NCI-H2081 (cell line): ENCODE results near the gene SKP1.

ENCODE experiments used
- DNase-seq, 2 experiments: peaks; one replicate each; lab custom pipeline; 2025; lab: John Stamatoyannopoulos, UW

Gene SKP1

DNA sequence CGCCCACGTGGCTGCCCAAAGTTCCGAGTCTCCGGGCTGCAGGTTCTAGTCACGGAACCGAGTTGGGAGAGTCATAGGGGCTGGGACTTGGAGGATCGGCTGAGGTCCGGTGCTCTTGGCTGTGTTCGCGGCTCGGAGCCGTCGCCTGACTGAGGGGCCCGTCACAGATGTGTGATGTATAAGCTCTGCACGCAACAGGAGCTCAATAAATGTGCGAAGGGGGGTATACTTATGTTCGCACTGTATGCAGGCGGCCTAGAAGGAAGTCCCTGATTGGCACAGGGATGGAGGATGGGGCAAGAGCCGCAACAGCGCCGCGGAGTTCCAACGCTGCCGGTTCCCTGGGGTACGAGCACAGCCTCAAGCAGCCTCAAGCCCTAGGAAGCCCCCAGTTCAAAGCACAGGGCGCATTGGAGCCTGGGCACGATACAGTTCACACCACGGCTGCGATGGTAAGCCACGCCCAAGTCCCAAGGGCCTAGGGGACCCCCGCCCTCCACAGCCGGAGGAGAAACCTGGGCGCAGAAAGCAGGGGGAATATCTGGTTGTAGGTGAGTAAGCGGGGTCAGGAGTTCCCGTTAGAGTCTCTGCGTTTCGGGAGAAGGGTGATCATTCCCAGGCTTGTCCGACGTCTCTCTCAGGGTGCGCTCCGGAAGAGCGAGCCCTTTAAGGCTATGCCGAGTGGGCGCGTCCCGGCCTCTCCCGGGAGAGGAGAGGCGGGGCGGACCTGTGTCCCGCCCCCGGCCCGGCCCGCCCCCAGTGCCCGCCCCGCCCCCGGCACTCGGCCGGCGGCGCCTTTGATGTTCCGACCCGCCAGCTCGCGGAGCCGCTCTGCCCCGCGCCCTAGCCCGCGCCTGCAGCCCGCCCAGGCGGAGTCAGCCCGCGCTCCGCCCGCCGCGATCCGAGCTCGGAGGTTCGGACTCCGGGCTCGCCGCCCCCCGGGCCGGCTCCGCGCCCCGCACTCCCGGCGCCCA lies 62.6 kb downstream of the SKP1 start, which contains the start of gene TCF7:
Gene TCF7, plus strand, starts transcription at position 780 of the 974 bp plus-strand sequence. CDS start 226 bp downstream, outside the sequence.
- peak; percentile 55 to 57 for DNase-seq

GRCh38 chr5:134113363-134113889 lies 63.3 kb downstream of the SKP1 start:
- DNase-seq: no peak

DNA sequence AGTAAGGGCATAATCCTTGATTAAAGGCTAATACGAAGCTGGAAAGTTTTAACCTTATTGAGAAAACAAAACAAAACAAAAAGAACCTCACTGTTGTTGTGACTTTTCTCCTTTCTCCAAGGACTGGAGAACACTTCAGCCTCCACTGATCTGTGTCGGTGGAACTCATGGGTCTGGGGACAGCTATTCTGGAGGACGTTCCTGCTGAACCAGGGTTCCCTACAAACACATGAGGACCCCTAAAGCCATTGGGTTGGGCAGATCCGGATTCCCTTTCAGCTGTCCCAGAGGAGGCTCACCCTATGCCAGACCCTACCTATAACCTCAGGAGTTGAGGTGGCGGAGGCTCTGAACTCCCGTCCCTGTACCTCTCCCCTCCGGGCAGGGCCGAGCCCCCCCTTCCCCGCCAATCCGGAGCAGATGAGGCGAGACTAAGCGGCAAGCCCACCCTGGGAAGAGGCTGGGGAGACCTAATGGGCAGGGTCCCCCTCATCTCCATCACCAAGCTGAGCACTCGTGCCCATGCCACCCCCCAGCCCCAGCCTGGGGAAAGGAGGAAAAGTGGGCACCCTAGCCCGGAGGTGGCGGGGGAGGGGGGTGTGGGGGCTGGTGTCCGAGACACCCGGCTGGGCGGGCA lies 63.9 kb downstream of the SKP1 start:
- no peak for DNase-seq

DNA sequence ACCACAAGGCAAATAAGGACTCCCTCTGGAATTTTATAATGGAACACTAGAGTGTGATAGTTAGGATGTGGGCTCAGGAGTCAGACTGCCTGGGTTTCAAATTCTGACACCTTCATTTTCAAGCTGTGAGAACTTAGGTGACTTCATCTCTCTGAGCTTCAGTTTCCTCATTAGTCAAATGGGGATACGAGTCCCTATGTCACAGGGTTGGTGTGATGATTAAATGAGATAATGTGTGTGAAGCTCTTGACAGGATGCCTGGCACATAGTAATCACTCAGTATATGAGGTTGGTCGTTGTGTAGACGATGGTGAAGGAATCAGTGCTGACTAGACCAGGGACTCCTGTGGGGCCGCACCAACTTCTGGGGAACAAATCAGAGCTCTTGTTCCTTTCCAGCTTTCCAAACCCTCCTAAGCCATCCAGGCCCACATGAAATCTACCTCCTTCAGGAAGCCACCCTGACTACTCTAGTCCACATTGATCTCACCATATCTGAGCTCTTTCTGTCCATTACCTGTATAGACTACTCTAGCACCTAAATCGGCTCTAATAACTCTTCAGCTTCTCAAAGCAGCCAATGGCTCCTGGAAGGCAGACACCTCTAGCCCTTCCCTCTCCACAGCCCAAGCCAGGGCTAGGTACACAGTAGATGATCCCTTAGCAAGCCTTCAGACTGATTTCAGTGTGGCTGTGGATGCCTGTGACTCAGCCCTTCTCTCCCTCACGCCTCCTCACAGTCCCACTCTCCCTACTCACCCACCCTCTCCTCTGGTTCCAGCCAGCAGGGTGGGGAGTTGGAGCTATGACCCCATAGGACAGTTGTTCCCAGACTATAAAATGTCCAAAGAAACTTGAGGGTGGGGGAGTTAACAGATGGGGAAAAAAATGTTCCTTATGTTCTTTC lies 64.8 kb downstream of the SKP1 start:
- DNase-seq: no peak

- DNase-seq: no peak
Observed at GRCh38 chr5:134110382-134110781, 66.4 kb downstream of the SKP1 start.

- DNase-seq: no peak
Observed at GRCh38 chr5:134107779-134108178, 69.0 kb downstream of the SKP1 start.

- no peak for DNase-seq
Observed at GRCh38 chr5:134106991-134107701, 69.6 kb downstream of the SKP1 start.

DNA sequence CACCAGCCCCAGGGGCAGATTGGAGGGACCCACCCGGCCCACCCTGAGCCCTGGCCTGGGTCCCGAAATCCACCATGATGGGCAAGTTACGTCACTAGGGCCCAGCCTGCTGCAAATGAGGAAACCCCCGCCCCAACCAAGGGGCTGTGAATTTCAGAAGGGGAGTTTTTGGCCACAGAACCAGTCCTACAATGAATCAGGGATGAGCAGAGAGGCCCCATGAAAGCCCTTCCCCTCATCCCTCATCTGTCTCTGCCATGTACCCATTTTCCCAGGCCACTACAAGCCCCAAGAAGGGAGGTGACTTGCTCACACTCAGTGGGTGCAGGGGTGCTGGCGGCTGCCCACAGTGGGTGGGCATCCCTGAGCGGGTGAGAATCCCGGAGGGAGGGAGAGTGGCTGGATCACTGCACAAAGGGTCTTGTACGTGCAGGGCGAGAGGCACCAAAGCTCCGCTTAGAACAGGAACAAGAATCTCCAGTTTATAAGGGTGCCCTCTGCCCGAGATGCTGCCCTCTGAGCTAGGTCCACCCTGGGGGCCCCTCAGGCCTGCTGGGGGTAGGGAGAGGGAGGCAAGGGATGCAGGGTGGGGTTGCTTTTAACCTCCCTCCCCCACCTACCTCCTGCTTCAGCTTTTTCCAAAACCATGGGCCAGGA lies 72.6 kb downstream of the SKP1 start:
- no peak for DNase-seq

GRCh38 chr5:134103397-134103796 lies 73.4 kb downstream of the SKP1 start:
- DNase-seq: no peak

DNA sequence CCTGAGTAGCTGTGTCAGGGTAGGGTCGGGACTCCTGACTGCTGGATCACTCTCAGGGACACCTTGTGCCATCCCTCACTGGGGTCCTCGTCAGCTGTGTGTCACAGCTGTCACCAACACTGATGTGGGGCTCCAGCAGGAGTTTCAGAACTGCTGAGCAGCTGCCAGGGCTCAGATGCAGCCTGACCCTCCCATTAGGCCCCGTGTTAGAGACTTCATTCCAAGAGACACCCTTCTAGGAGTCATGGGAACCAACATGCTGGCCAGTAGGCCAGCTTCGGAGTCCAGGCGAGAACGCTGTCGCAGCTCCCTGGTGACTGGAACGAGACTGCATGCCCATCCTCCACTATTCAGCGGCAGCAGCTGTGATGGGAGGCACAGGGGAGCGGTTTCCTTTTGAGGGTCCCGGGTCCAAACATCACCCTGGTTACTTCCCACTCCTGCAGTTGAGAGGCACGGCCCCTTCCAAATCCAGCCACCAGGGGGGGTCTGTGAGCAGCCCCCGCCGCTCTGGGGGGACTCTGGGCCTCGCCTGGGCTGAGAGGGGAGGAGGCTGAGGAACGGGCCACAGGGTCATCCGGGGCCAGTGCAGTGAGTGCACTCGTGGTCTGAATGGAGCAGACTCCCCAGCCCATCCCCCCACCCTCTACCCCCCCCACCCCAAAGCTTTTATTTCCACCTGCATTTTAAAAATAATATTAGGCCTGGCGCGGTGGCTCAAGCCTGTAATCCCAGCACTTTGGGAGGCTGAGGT lies 74.9 kb downstream of the SKP1 start:
- no peak for DNase-seq

- DNase-seq: no peak
Observed at GRCh38 chr5:134100283-134101091, 76.3 kb downstream of the SKP1 start.

GRCh38 chr5:134099939-134100282 lies 76.8 kb downstream of the SKP1 start:
- no peak for DNase-seq

- DNase-seq: no peak
Observed at GRCh38 chr5:134099288-134099872, 77.4 kb downstream of the SKP1 start.
